Right atrium auricular region (tissue), 2 donors: ENCODE data around the gene LSR. TPM values are rescaled to one million over a fixed set of nuclear protein-coding genes. Genes with fewer than 3 reads are reported as not detected.

Experiments
- DNase-seq: peaks from one replicate; pipeline ENCODE4 v3.0.0-alpha.2; 2019; ENCODE audit warnings: low spot score
- H3K27ac ChIP-seq, 2 donors: fragments of 200-600 bp; sonication (generic); 1 replicate in 1 of 2; 2 replicates in 1 of 2; pipeline ENCODE4 v1.5.1; 2016 to 2019
- H3K27me3 ChIP-seq, 2 donors: fragments of 200-600 bp; sonication (generic); one replicate each; pipeline versions ENCODE4 v1.5.1 to v1.6.0; 2017 to 2019
- H3K36me3 ChIP-seq: fragments of 200-600 bp; sonication (generic); one replicate; pipeline ENCODE4 v1.5.1; 2016
- H3K4me1 ChIP-seq, 2 donors: fragments of 200-600 bp; sonication (generic); one replicate each; pipeline versions ENCODE4 v1.5.1 to v1.6.0; 2017 to 2019
- H3K4me3 ChIP-seq, 2 donors: fragments of 200-600 bp; sonication (generic); 1 replicate in 1 of 2; 2 replicates in 1 of 2; pipeline ENCODE4 v1.5.1; 2017 to 2019; ENCODE audit warnings: mild to moderate bottlenecking in 1 of 2, moderate library complexity in 1 of 2
- H3K9me3 ChIP-seq, 2 donors: fragments of 200-600 bp; sonication (generic); one replicate each; pipeline ENCODE4 v1.5.1; 2019
- CTCF ChIP-seq, 2 donors: fragments of 200-600 bp; sonication (generic); IDR thresholded peaks; one replicate each; pipeline ENCODE4 v1.5.1; 2019; ENCODE audit warnings: antibody characterized with exemption in 2 of 2
- total RNA-seq, 2 donors: library from RNA; depleted of rRNA; stranded (reverse); fragments of >200 nt; gene quantifications; one replicate each; pipeline ENCODE4 v1.1.0, GENCODE V29; 2016

LSR gene
- total RNA-seq, 2 donors from 2014 or later, result 7.6 to 20.1 TPM

DNA sequence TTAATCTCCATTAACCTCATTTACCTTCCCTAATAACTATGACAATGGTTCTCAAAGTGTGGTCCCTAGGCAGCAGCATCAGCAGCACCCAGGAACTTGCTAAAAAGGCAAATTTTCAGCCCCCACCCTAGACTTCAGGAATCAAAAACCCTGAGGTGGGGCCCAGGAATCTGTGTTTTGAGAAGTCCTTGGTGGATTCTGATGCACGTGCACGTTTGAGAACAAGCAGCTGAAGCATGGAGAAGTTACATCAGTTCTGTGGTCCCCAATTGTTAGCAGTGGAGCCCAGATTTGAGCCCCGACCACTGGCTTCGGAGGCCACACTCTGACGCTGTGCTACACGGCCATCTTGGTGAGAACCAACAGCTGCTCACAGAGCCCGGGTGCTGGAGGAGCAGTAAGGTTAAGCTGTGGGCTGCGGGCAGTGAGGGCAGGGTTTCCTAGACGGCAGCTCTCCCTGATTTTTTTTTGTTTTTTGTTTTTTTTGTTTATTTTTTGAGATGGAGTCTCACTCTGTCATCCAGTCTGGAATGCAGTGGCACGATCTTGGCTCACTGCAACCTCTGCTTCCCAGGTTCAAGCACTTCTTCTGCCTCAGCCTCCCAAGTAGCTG, 66.2 kb downstream of the LSR start:
- no peak for DNase-seq
- H3K27me3 ChIP-seq, result no peaks in the 10 kb centered on the region
- H3K4me1 ChIP-seq, result peaks cover 0 to under 1% of the 10 kb centered on the region in 2 donors
- H3K36me3 ChIP-seq, result no peaks in the 10 kb centered on the region
- H3K9me3 ChIP-seq, result no peaks in the 10 kb centered on the region
- H3K4me3 ChIP-seq, result no peak overlapping the region
- no peak for TF ChIP-seq CTCF (IDR thresholded peaks at IDR 0.05)
- H3K27ac ChIP-seq, result no peak overlapping the region

DNA sequence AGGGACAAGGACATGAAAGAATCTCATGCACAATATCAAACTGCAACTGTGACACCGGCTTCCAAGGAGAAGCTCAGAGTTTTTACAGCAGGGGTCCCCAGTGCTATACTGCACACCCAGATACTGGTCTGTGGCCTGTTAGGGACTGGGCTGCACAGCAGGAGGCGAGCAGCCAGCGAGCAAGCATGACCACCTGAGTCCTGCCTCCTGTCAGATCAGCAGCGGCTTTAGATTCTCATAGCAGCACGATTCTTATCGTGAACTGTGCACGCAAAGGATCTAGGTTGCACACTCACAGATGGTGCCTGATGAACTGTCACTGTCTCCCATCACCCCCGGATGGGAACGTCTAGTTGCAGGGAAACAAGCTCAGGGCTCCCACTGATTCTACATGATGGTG, 67.1 kb downstream of the LSR start:
- TF ChIP-seq CTCF (IDR thresholded peaks at IDR 0.05), result no peak
- no peaks in the 10 kb centered on the region for H3K27me3 ChIP-seq
- no peak for DNase-seq
- H3K9me3 ChIP-seq, result no peaks in the 10 kb centered on the region
- H3K36me3 ChIP-seq, result no peaks in the 10 kb centered on the region
- H3K27ac ChIP-seq, result no peak overlapping the region
- no peaks in the 10 kb centered on the region for H3K4me1 ChIP-seq
- H3K4me3 ChIP-seq, result no peak overlapping the region

GRCh38 chr19:35316560-35316959, 67.8 kb downstream of the LSR start:
- no peaks in the 10 kb centered on the region for H3K27me3 ChIP-seq
- no peak for TF ChIP-seq CTCF (IDR thresholded peaks at IDR 0.05)
- H3K9me3 ChIP-seq, result no peaks in the 10 kb centered on the region
- no peak overlapping the region for H3K27ac ChIP-seq
- H3K4me1 ChIP-seq, result no peaks in the 10 kb centered on the region
- H3K4me3 ChIP-seq, result no peak overlapping the region
- no peak for DNase-seq
- H3K36me3 ChIP-seq, result no peaks in the 10 kb centered on the region

Other genes with a start within 250 kb of the LSR start
- 10 to 100 TPM; 29.6 to 37.7 TPM for gene GRAMD1A, start 248.7 kb upstream of the LSR start, total RNA-seq
- gene SCN1B, start 218.5 kb upstream of the LSR start, total RNA-seq, result 100 to 1,000 TPM in 1 of 2 donors, 10 to 100 TPM in 1; 57.3 to 119 TPM
- gene HPN, start 207.3 kb upstream of the LSR start, total RNA-seq, result 1 to 10 TPM; 2.5 to 7.2 TPM
- gene FXYD3, start 133.2 kb upstream of the LSR start, total RNA-seq, result 1 to 10 TPM in 1 of 2 donors, under 1 TPM in 1; 0.98 to 1.6 TPM
- gene LGI4, start 113.9 kb upstream of the LSR start, total RNA-seq, result 10 to 100 TPM; 10.9 to 42.5 TPM
- 100 to 1,000 TPM; 166 to 175 TPM for gene FXYD1, start 110.2 kb upstream of the LSR start, total RNA-seq
- not detected for gene FXYD7, start 105.7 kb upstream of the LSR start, total RNA-seq
- gene FXYD5, start 94.3 kb upstream of the LSR start, total RNA-seq, result 10 to 100 TPM; 31.3 to 77.7 TPM
- gene FAM187B, start 20.3 kb upstream of the LSR start, total RNA-seq, result not detected
- gene USF2, start 20.0 kb downstream of the LSR start, total RNA-seq, result 100 to 1,000 TPM; 130 to 180 TPM
- gene HAMP, start 33.5 kb downstream of the LSR start, total RNA-seq, result 100 to 1,000 TPM in 1 of 2 donors, not detected in 1; 146 TPM
- gene MAG, start 43.2 kb downstream of the LSR start, total RNA-seq, result not detected
- 1 to 10 TPM in 1 of 2 donors, not detected in 1; 1.4 TPM for gene CD22, start 80.2 kb downstream of the LSR start, total RNA-seq
- not detected for gene FFAR1, start 98.9 kb downstream of the LSR start, total RNA-seq
- gene FFAR3, start 109.5 kb downstream of the LSR start, total RNA-seq, result not detected
- gene GPR42, start 122.1 kb downstream of the LSR start, total RNA-seq, result not detected
- gene FFAR2, start 199.3 kb downstream of the LSR start, total RNA-seq, result under 1 TPM in 1 of 2 donors, not detected in 1; 0.20 TPM
- gene KRTDAP, start 241.5 kb downstream of the LSR start, total RNA-seq, result not detected